H9 (cell line): ENCODE measurements around the gene THBS4. TPM values are rescaled to one million over a fixed set of nuclear protein-coding genes. Genes with fewer than 3 reads are reported as not detected.

ENCODE experiments used
- DNase-seq: peaks from one replicate; pipeline ENCODE4 v3.0.0-alpha.2; 2017
- H2AFZ ChIP-seq: one replicate; pipeline ENCODE4 v1.6.1; 2013; ENCODE audit warnings: mild to moderate bottlenecking, low read length, control low read depth, moderate library complexity
- H2AK5ac ChIP-seq: 2 replicates; pipeline ENCODE4 v1.6.1; 2013; ENCODE audit warnings: low read length, control low read depth, mixed read lengths; ENCODE audit not compliant: insufficient read length
- H2BK120ac ChIP-seq: one replicate; pipeline ENCODE4 v1.6.1; 2013; ENCODE audit warnings: low read depth, mild to moderate bottlenecking, low read length, control low read depth, inconsistent platforms; ENCODE audit not compliant: poor library complexity, severe bottlenecking
- H2BK12ac ChIP-seq: 2 replicates; pipeline ENCODE4 v1.6.1; 2013; ENCODE audit warnings: low read length, control low read depth, mixed read lengths, low read depth; ENCODE audit not compliant: insufficient read length
- H2BK15ac ChIP-seq: 2 replicates; pipeline ENCODE4 v1.6.1; 2013; ENCODE audit warnings: low read depth, low read length, control low read depth
- H2BK20ac ChIP-seq: one replicate; pipeline ENCODE4 v1.6.1; 2013; ENCODE audit warnings: low read depth, mild to moderate bottlenecking, low read length, control low read depth, inconsistent platforms; ENCODE audit not compliant: poor library complexity, severe bottlenecking
- H2BK5ac ChIP-seq: 2 replicates; pipeline ENCODE4 v1.6.1; 2013; ENCODE audit warnings: low read length, control low read depth, mixed read lengths; ENCODE audit not compliant: insufficient read length
- H3K14ac ChIP-seq: 2 replicates; pipeline ENCODE4 v1.6.1; 2013; ENCODE audit warnings: low read length, control low read depth; ENCODE audit not compliant: insufficient read depth
- H3K18ac ChIP-seq: 2 replicates; pipeline ENCODE4 v1.6.1; 2013; ENCODE audit warnings: low read depth, mild to moderate bottlenecking, mixed read lengths, low read length, control low read depth; ENCODE audit not compliant: insufficient read length
- H3K23ac ChIP-seq: 2 replicates; pipeline ENCODE4 v1.6.1; 2013; ENCODE audit warnings: low read length, control low read depth, mixed read lengths, low read depth; ENCODE audit not compliant: insufficient read length
- H3K23me2 ChIP-seq: 2 replicates; pipeline ENCODE4 v1.6.1; 2013; ENCODE audit warnings: low read depth, mild to moderate bottlenecking, mixed read lengths, low read length, control low read depth; ENCODE audit not compliant: insufficient read length, poor library complexity, severe bottlenecking
- H3K27ac ChIP-seq: 2 replicates; pipeline ENCODE4 v1.5.1; 2013; ENCODE audit warnings: low read length, control low read depth, mixed read lengths, low read depth; ENCODE audit not compliant: insufficient read length
- H3K27me3 ChIP-seq: 2 replicates; pipeline ENCODE4 v1.6.1; 2013; ENCODE audit warnings: low read length, control low read depth, inconsistent platforms; ENCODE audit not compliant: insufficient read depth
- H3K4ac ChIP-seq: 2 replicates; pipeline ENCODE4 v1.6.1; 2013; ENCODE audit warnings: low read depth, mild to moderate bottlenecking, control low read depth, inconsistent platforms, low read length, moderate library complexity
- H3K4me1 ChIP-seq: 2 replicates; pipeline ENCODE4 v1.6.1; 2013; ENCODE audit warnings: low read length, control low read depth, inconsistent platforms; ENCODE audit not compliant: insufficient read depth
- H3K4me2 ChIP-seq: 2 replicates; pipeline ENCODE4 v1.6.1; 2013; ENCODE audit warnings: low read length, control low read depth, mixed read lengths; ENCODE audit not compliant: insufficient read length, insufficient read depth
- H3K56ac ChIP-seq: 2 replicates; pipeline ENCODE4 v1.6.1; 2013; ENCODE audit warnings: low read depth, mild to moderate bottlenecking, mixed read lengths, low read length, control low read depth; ENCODE audit not compliant: insufficient read length
- H3K79me1 ChIP-seq: 2 replicates; pipeline ENCODE4 v1.6.1; 2013; ENCODE audit warnings: low read depth, mild to moderate bottlenecking, moderate library complexity, low read length, control low read depth, inconsistent platforms; ENCODE audit not compliant: insufficient read depth, poor library complexity, severe bottlenecking
- H3K79me2 ChIP-seq: 2 replicates; pipeline ENCODE4 v1.6.1; 2013; ENCODE audit warnings: low read length, control low read depth, inconsistent platforms; ENCODE audit not compliant: insufficient read depth
- H3K9ac ChIP-seq: 2 replicates; pipeline ENCODE4 v1.6.1; 2013; ENCODE audit warnings: low read length, control low read depth, mixed read lengths; ENCODE audit not compliant: insufficient read length; ENCODE audit errors: extremely low read depth
- H3K9me3 ChIP-seq: one replicate; pipeline ENCODE4 v1.6.1; 2013; ENCODE audit warnings: low read depth, low read length, inconsistent platforms; ENCODE audit not compliant: control insufficient read depth
- H3T11ph ChIP-seq: one replicate; pipeline ENCODE4 v1.6.1; 2013; ENCODE audit warnings: mild to moderate bottlenecking, low read length, control low read depth, inconsistent platforms
- H4K20me1 ChIP-seq: one replicate; pipeline ENCODE4 v1.6.1; 2013; ENCODE audit not compliant: control insufficient read depth, insufficient read length, insufficient read depth
- H4K5ac ChIP-seq: 2 replicates; pipeline ENCODE4 v1.6.1; 2013; ENCODE audit warnings: low read depth, mild to moderate bottlenecking, mixed read lengths, low read length, control low read depth; ENCODE audit not compliant: insufficient read length
- H4K8ac ChIP-seq: replicated peaks from 2 replicates; pipeline ENCODE4 v1.6.1; 2013; ENCODE audit warnings: low read length, control low read depth, mixed read lengths, low read depth; ENCODE audit not compliant: insufficient read length
- H4K91ac ChIP-seq: 2 replicates; pipeline ENCODE4 v1.6.1; 2013; ENCODE audit warnings: low read depth, mild to moderate bottlenecking, moderate library complexity, mixed read lengths, low read length, control low read depth; ENCODE audit not compliant: insufficient read length
- H3K27ac Mint-ChIP-seq, 3 experiments: 2 replicates in 2 of 3; 3 replicates in 1 of 3; pipeline ENCODE4 v1.8.0; 2020 to 2021; ENCODE audit warnings: mixed read lengths in 3 of 3, mild to moderate bottlenecking in 1 of 3, moderate library complexity in 1 of 3
- H3K27me3 Mint-ChIP-seq: 2 replicates; pipeline ENCODE4 v1.8.0; 2021; ENCODE audit warnings: low read depth, mild to moderate bottlenecking, moderate library complexity, mixed read lengths
- H3K36me3 Mint-ChIP-seq, 3 experiments: 2 replicates in 2 of 3; 3 replicates in 1 of 3; pipeline ENCODE4 v1.8.0; 2020 to 2021; ENCODE audit warnings: low read depth in 3 of 3, mixed read lengths in 3 of 3; ENCODE audit not compliant: insufficient read depth in 1 of 3
- H3K4me1 Mint-ChIP-seq, 2 experiments: 2 replicates each; pipeline ENCODE4 v1.8.0; 2020; ENCODE audit warnings: mixed read lengths in 2 of 2
- H3K4me3 Mint-ChIP-seq, 2 experiments: 2 replicates in 1 of 2; 3 replicates in 1 of 2; pipeline ENCODE4 v1.8.0; 2020 to 2021; ENCODE audit warnings: mild to moderate bottlenecking in 2 of 2, mixed read lengths in 2 of 2, moderate library complexity in 1 of 2
- H3K9me3 Mint-ChIP-seq, 2 experiments: 2 replicates in 1 of 2; 3 replicates in 1 of 2; pipeline ENCODE4 v1.8.0; 2020; ENCODE audit warnings: mild to moderate bottlenecking in 2 of 2, mixed read lengths in 2 of 2, moderate library complexity in 1 of 2
- WGBS: extraction: QIAGEN DNeasy Blood & Tissue Kit; methylation state at CpG from one replicate; pipeline ENCODE4 v1.1.7; 2013; ENCODE audit warnings: missing lambda C conversion rate, low lambda C conversion rate, mixed read lengths; ENCODE audit not compliant: insufficient read length; ENCODE audit errors: extremely low coverage; 5-methylcytosine and 5-hydroxymethylcytosine counted together
- total RNA-seq: library from RNA; stranded (reverse); gene quantifications from 2 replicates; pipeline ENCODE4 v1.2.1, GENCODE V29; 2021
- TF ChIP-seq, protein P1 (sequence below): fragments of 200-600 bp; sonication (generic); conservative IDR thresholded peaks from 3 replicates; pipeline ENCODE4 v1.8.0; 2021; ENCODE audit warnings: antibody characterized with exemption, mild to moderate bottlenecking

THBS4 gene
- total RNA-seq, 1 experiment from 2014 or later: 19.0 TPM

DNA sequence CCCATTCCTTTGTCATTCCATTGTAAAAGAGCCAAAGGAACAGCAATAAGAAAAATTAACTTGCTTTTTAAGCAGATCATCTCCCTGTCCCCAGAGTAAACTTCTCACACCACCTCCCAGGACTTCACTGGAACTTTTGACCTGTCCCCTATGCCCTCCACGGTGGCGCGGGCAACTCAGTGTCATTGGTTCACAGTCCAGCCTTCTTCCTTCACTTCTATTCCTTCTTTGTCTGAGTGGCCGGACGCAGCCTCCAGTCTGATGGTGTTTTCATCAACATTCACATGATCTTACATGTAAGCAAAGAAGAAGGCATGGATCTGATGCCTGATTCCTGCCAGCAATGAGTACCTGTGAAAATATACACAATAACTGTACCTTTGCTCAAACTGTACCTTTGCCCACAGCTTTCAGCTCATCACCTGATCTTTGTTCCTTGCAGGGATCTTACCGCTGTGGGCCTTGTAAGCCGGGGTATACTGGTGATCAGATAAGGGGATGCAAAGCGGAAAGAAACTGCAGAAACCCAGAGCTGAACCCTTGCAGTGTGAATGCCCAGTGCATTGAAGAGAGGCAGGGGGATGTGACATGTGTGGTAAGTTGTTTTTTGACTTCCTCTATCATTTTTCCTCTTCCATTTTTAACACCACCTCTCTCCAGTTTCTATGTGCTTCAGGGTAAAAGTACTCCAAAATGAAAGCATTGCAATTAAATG, 32.5 kb downstream of the THBS4 start:
- Histone ChIP-seq H3T11ph (no peak overlapping the region), H3K14ac (no peak overlapping the region), H4K91ac (no peak overlapping the region), H4K5ac (no peak overlapping the region), H3K79me2 (no peaks in the 10 kb centered on the region), H3K9ac (no peak overlapping the region), H2AFZ (no peak overlapping the region), H2BK5ac (no peak overlapping the region), H3K4me1 (no peaks in the 10 kb centered on the region), H3K9me3 (no peaks in the 10 kb centered on the region), H4K20me1 (no peaks in the 10 kb centered on the region), H3K23ac (no peak overlapping the region), H3K79me1 (no peaks in the 10 kb centered on the region), H3K18ac (no peak overlapping the region), H3K56ac (no peak overlapping the region), H3K23me2 (no peaks in the 10 kb centered on the region), H4K8ac (no peak overlapping the region), H3K27ac (no peak overlapping the region), H3K4me2 (no peak overlapping the region), H2BK12ac (no peak overlapping the region), H2BK120ac (no peak overlapping the region), H2BK20ac (no peak overlapping the region), H2AK5ac (no peak overlapping the region), H3K4ac (no peak overlapping the region), H3K27me3 (no peaks in the 10 kb centered on the region), H2BK15ac (no peak overlapping the region)
- TF ChIP-seq, protein P1, sequence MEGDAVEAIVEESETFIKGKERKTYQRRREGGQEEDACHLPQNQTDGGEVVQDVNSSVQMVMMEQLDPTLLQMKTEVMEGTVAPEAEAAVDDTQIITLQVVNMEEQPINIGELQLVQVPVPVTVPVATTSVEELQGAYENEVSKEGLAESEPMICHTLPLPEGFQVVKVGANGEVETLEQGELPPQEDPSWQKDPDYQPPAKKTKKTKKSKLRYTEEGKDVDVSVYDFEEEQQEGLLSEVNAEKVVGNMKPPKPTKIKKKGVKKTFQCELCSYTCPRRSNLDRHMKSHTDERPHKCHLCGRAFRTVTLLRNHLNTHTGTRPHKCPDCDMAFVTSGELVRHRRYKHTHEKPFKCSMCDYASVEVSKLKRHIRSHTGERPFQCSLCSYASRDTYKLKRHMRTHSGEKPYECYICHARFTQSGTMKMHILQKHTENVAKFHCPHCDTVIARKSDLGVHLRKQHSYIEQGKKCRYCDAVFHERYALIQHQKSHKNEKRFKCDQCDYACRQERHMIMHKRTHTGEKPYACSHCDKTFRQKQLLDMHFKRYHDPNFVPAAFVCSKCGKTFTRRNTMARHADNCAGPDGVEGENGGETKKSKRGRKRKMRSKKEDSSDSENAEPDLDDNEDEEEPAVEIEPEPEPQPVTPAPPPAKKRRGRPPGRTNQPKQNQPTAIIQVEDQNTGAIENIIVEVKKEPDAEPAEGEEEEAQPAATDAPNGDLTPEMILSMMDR: no peak
- no peak overlapping the region for H3K27ac Mint-ChIP-seq
- no peak overlapping the region for H3K4me3 Mint-ChIP-seq
- H3K9me3 Mint-ChIP-seq: no peaks in the 10 kb centered on the region
- no peak for DNase-seq
- peaks cover 15 to 17% of the 10 kb centered on the region in 2 experiments for H3K4me1 Mint-ChIP-seq
- WGBS: no CpG with 5 or more reads among the region's 8 CpGs
- H3K36me3 Mint-ChIP-seq: peaks cover 0 to 4% (median 2%) of the 10 kb centered on the region in 3 experiments; a peak in 1 of 7 replicates
- H3K27me3 Mint-ChIP-seq: no peaks in the 10 kb centered on the region
